GM12878 (cell line): ENCODE results near the gene KCNC4. TPM values are rescaled to one million over a fixed set of nuclear protein-coding genes. Genes with fewer than 3 reads are reported as not detected.

ENCODE experiments used
- ATAC-seq: fragments of 200-7000 bp; cut with Tn5 transposase; 3 replicates; pipeline ENCODE4 v1.9.1; 2020; ENCODE audit warnings: mild to moderate bottlenecking, moderate library complexity
- BruUV-seq: library from RNA; stranded (reverse); fragments of 400-500 nt; replicated peaks from 2 replicates; lab custom pipeline; 2021; lab: Mats Ljungman, UMichigan
- CTCF ChIA-PET: fragments of 300-600 bp; sonication (Branson Sonifier 250); formaldehyde crosslinking; extraction: SDS; loops from one replicate; lab custom pipeline; 2021; ENCODE audit warnings: inconsistent platforms; lab: Yijun Ruan, JAX
- POLR2A ChIA-PET: fragments of 350-600 bp; formaldehyde crosslinking; extraction: SDS; loops from one replicate; lab custom pipeline; 2021; ENCODE audit warnings: inconsistent platforms; lab: Charles Lee
- RAD21 ChIA-PET: fragments of 300-600 bp; sonication (Branson Sonifier 250); formaldehyde crosslinking; loops from one replicate; lab custom pipeline; 2023; ENCODE audit warnings: antibody characterized with exemption; ENCODE audit not compliant: unreplicated experiment; lab: Charles Lee
- SMC1A ChIA-PET: fragments of 300-600 bp; sonication (Branson Sonifier 250); formaldehyde crosslinking; loops from one replicate; lab custom pipeline; 2023; ENCODE audit not compliant: unreplicated experiment, uncharacterized antibody; lab: Charles Lee
- DNase-seq: peaks from one replicate; pipeline ENCODE4 v3.0.0-alpha.2; 2011; ENCODE audit warnings: low read depth, low spot score
- FAIRE-seq: peaks from 3 replicates; lab custom pipeline; 2011; peaks lifted over from hg19 to GRCh38; lab: Jason Lieb, UNC
- H2AFZ ChIP-seq: 2 replicates; pipeline ENCODE4 v1.6.0; 2011; ENCODE audit warnings: low read depth, low read length, control low read depth; ENCODE audit not compliant: control insufficient read depth
- H3K27ac ChIP-seq: 2 replicates; pipeline ENCODE4 v1.5.1; 2011; ENCODE audit warnings: control low read depth; ENCODE audit not compliant: control insufficient read depth, insufficient read depth
- H3K27me3 ChIP-seq, 2 experiments: replicated peaks in 1 of 2; 2 replicates each; pipeline versions ENCODE4 v1.6.0 to v1.6.1; 2011; ENCODE audit warnings: low read length in 1 of 2; ENCODE audit not compliant: control insufficient read depth in 2 of 2, insufficient read depth in 2 of 2
- H3K36me3 ChIP-seq, 2 experiments: 2 replicates each; pipeline ENCODE4 v1.5.1; 2011; ENCODE audit warnings: low read length in 1 of 2; ENCODE audit not compliant: control insufficient read depth in 2 of 2, insufficient read depth in 2 of 2
- H3K4me1 ChIP-seq: 2 replicates; pipeline ENCODE4 v1.6.1; 2011; ENCODE audit warnings: mild to moderate bottlenecking, low read length, moderate library complexity, mixed read lengths; ENCODE audit not compliant: control insufficient read depth, insufficient read depth
- H3K4me2 ChIP-seq: 2 replicates; pipeline ENCODE4 v1.6.0; 2011; ENCODE audit warnings: control low read depth; ENCODE audit not compliant: control insufficient read depth, insufficient read depth
- H3K4me3 ChIP-seq: fragments of 200-600 bp; sonication (generic); 2 replicates; pipeline ENCODE4 v1.5.1; 2016
- H3K79me2 ChIP-seq: 2 replicates; pipeline ENCODE4 v1.6.0; 2011; ENCODE audit warnings: low read length; ENCODE audit not compliant: control insufficient read depth, insufficient read depth
- H3K9ac ChIP-seq: 2 replicates; pipeline ENCODE4 v1.8.0; 2011; ENCODE audit warnings: low read length, control low read depth, mixed read lengths; ENCODE audit not compliant: control insufficient read depth, insufficient read depth
- H3K9me3 ChIP-seq: replicated peaks from 3 replicates; pipeline ENCODE4 v1.5.1; 2011; ENCODE audit warnings: mild to moderate bottlenecking, low read length; ENCODE audit not compliant: control insufficient read depth, insufficient read depth
- H4K20me1 ChIP-seq: 2 replicates; pipeline ENCODE4 v1.6.0; 2011; ENCODE audit not compliant: control insufficient read depth, insufficient read depth
- ATF7 ChIP-seq: fragments of 450-650 bp; IDR thresholded peaks from 2 replicates; pipeline ENCODE4 v1.6.1; 2016; ENCODE audit warnings: low read depth, mild to moderate bottlenecking
- BCL3 ChIP-seq: IDR thresholded peaks from 2 replicates; pipeline ENCODE4 v1.6.1; 2011; ENCODE audit warnings: borderline replicate concordance, low read depth, mild to moderate bottlenecking, moderate library complexity, low read length; ENCODE audit not compliant: insufficient read depth, poor library complexity, severe bottlenecking
- CBX5 ChIP-seq: sonication (generic); IDR thresholded peaks from 2 replicates; pipeline ENCODE4 v1.6.1; 2016; ENCODE audit warnings: low read depth, moderate library complexity, mild to moderate bottlenecking, inconsistent platforms
- E2F4 ChIP-seq: IDR thresholded peaks from 2 replicates; pipeline ENCODE4 v1.6.1; 2012; ENCODE audit warnings: low read depth, low read length, improper control_type of control experiment
- FOS ChIP-seq: IDR thresholded peaks from 3 replicates; pipeline ENCODE4 v1.6.1; 2011; ENCODE audit warnings: borderline replicate concordance; ENCODE audit not compliant: insufficient read length; ENCODE audit errors: extremely low read depth
- HCFC1 ChIP-seq: fragments of 150-350 bp; IDR thresholded peaks from 2 replicates; pipeline ENCODE4 v1.6.1; 2014; ENCODE audit warnings: low read length
- HDAC2 ChIP-seq: fragments of 200-600 bp; sonication (generic); IDR thresholded peaks from 2 replicates; pipeline ENCODE4 v1.6.1; 2017
- IRF5 ChIP-seq: fragments of 450-650 bp; IDR thresholded peaks from 2 replicates; pipeline ENCODE4 v1.6.1; 2017; ENCODE audit warnings: borderline replicate concordance
- KDM1A ChIP-seq: fragments of 200-600 bp; sonication (generic); IDR thresholded peaks from 2 replicates; pipeline ENCODE4 v1.6.1; 2016; ENCODE audit warnings: borderline replicate concordance
- NBN ChIP-seq: fragments of 450-650 bp; IDR thresholded peaks from 2 replicates; pipeline ENCODE4 v1.6.1; 2016
- NFIC ChIP-seq: IDR thresholded peaks from 2 replicates; pipeline ENCODE4 v1.6.1; 2012; ENCODE audit warnings: low read depth, mild to moderate bottlenecking, inconsistent platforms, low read length, moderate library complexity
- POLR2AphosphoS5 ChIP-seq: IDR thresholded peaks from 2 replicates; pipeline ENCODE4 v1.6.1; 2011; ENCODE audit warnings: mild to moderate bottlenecking, low read length, inconsistent platforms
- RELA ChIP-seq: fragments of 450-650 bp; IDR thresholded peaks from 2 replicates; pipeline ENCODE4 v1.8.0; 2014; ENCODE audit warnings: borderline replicate concordance; ENCODE audit not compliant: partially characterized antibody
- RFX5 ChIP-seq: IDR thresholded peaks from 2 replicates; pipeline ENCODE4 v1.6.1; 2011; ENCODE audit warnings: low read depth, low read length, improper control_type of control experiment
- SIX5 ChIP-seq: IDR thresholded peaks from 2 replicates; pipeline ENCODE4 v1.6.1; 2011; ENCODE audit warnings: mild to moderate bottlenecking, low read depth, low read length, moderate library complexity; ENCODE audit not compliant: severe bottlenecking
- SUZ12 ChIP-seq: fragments of 200-600 bp; sonication (generic); IDR thresholded peaks from one replicate; pipeline ENCODE4 v1.6.1; 2018; ENCODE audit warnings: antibody characterized with exemption, mild to moderate bottlenecking; ENCODE audit not compliant: unreplicated experiment
- TARDBP ChIP-seq: IDR thresholded peaks from 2 replicates; pipeline ENCODE4 v1.6.1; 2016; ENCODE audit warnings: borderline replicate concordance
- ZBED1 ChIP-seq: IDR thresholded peaks from 2 replicates; pipeline ENCODE4 v1.6.1; 2016; ENCODE audit warnings: borderline replicate concordance
- ZNF24 ChIP-seq: fragments of 450-650 bp; IDR thresholded peaks from 2 replicates; pipeline ENCODE4 v1.6.1; 2017; ENCODE audit warnings: antibody characterized with exemption, mild to moderate bottlenecking
- WGBS: methylation state at CpG from one replicate; pipeline ENCODE4 v1.1.6; 2016; ENCODE audit warnings: low lambda C conversion rate; ENCODE audit not compliant: insufficient replicate concordance, insufficient coverage; ENCODE audit errors: missing lambda C conversion rate; 5-methylcytosine and 5-hydroxymethylcytosine counted together
- in situ Hi-C: fragments of 300-500 bp; cut with MboI; formaldehyde crosslinking; loops from 9 replicates; pipeline ENCODE4 v1.14.3; 2018; ENCODE audit warnings: mixed read lengths
- intact Hi-C: fragments of 100-400 bp; cut with micrococcal nuclease; formaldehyde crosslinking; loops from one replicate; pipeline ENCODE4 v1.14.2; 2022; ENCODE audit not compliant: unreplicated experiment
- polyA plus RNA-seq, 11 experiments: library from polyadenylated mRNA; depleted of rRNA in 4 of 11; unstranded in 6 of 11; stranded (reverse) in 5 of 11; fragments of >200 nt; fragmentation: Nextera tagmentation in 4 of 11; fragmentation: Illumina TruSeq in 1 of 11; extraction: Ambion mirVana in 4 of 11; extraction: Trizol in 1 of 11; gene quantifications; 1 replicate in 1 of 11; 2 replicates in 10 of 11; pipeline versions ENCODE4 v1.2.1 to v1.2.3, GENCODE V29; 2011 to 2016; ENCODE audit warnings: inconsistent platforms in 2 of 11, missing spikeins in 2 of 11, low read depth in 1 of 11
- total RNA-seq, 4 experiments: library from RNA; depleted of rRNA in 3 of 4; stranded (reverse); fragments of >200 nt in 3 of 4; fragmentation: Illumina TruSeq in 1 of 4; extraction: Trizol in 1 of 4; gene quantifications; 2 replicates each; pipeline versions ENCODE4 v1.2.1 to v1.2.3, GENCODE V29; 2013 to 2021

The KCNC4 gene
- total and polyA plus RNA-seq, 10 of the 15 experiments (the other 5 are each of a cell fraction or from before 2014, with no cell fraction given): 0.06 to 1.7 (median 0.36) TPM

- ChIA-PET SMC1A (no interaction called here), RAD21 (no interaction called here)
- no peaks in the 10 kb centered on the region for H4K20me1 ChIP-seq
- H2AFZ ChIP-seq: no peak overlapping the region
- peaks cover 0 to 2% of the 10 kb centered on the region in 2 experiments; a peak in 3 of 4 replicates for H3K27me3 ChIP-seq
- no peak overlapping the region for H3K4me3 ChIP-seq
- 2% methylated on average over 2 of the region's 2 CpGs for WGBS
- H3K27ac ChIP-seq: no peak overlapping the region
- no TSS peak for BruUV-seq
- no peaks in the 10 kb centered on the region for H3K9me3 ChIP-seq
- H3K79me2 ChIP-seq: no peaks in the 10 kb centered on the region
- no peak for DNase-seq
- in situ Hi-C loops: no loop called here
- TF ChIP-seq ZNF24 (no peak), BCL3 (no peak), RELA (no peak), HCFC1 (no peak), POLR2AphosphoS5 (no peak), FOS (no peak), TARDBP (no peak), HDAC2 (no peak), NBN (no peak), NFIC (no peak), IRF5 (no peak), RFX5 (no peak), CBX5 (no peak), SIX5 (no peak), SUZ12 (no peak), ATF7 (no peak), KDM1A (no peak), E2F4 (no peak), ZBED1 (no peak)
- TF ChIP-seq, all 136 proteins: peak for 0
- no peak for FAIRE-seq
- intact Hi-C loops: no loop called here
- no peak for ATAC-seq
- Histone ChIP-seq H3K9ac (no peak overlapping the region), H3K4me1 (no peaks in the 10 kb centered on the region), H3K36me3 (no peaks in the 10 kb centered on the region), H3K4me2 (no peak overlapping the region)
- CTCF ChIA-PET: interaction anchor here (1.0 to 1.1 kb wide), 3 partner anchors 22 to 321 kb away, joined by 3 to 4 read pairs (median 3); no protein-coding TSS in a partner anchor
- POLR2A ChIA-PET: interaction anchor here (0.5 kb wide), 1 partner anchor 1324 kb away, joined by 4 read pairs; no protein-coding TSS in a partner anchor
Observed at GRCh38 chr1:110174961-110175360, 35.2 kb upstream of the KCNC4 start.
